Breast epithelium (tissue), 4 donors: ENCODE data around the gene DHX58. TPM values are rescaled to one million over a fixed set of nuclear protein-coding genes. Genes with fewer than 3 reads are reported as not detected.

Source experiments
- DNase-seq, 2 donors: peaks; one replicate each; pipeline ENCODE4 v3.0.0-alpha.2; 2019; ENCODE audit warnings: low spot score in 2 of 2
- H3K27ac ChIP-seq, 2 donors: fragments of 200-600 bp; sonication (generic) in 1 of 2; one replicate each; pipeline ENCODE4 v1.5.1; 2016 to 2019; ENCODE audit warnings: mild to moderate bottlenecking in 1 of 2
- H3K27me3 ChIP-seq, 2 donors: fragments of 200-600 bp; sonication (generic) in 1 of 2; one replicate each; pipeline versions ENCODE4 v1.5.1 to v1.6.0; 2017 to 2019; ENCODE audit warnings: control low read depth in 1 of 2, mild to moderate bottlenecking in 1 of 2
- H3K36me3 ChIP-seq: fragments of 200-600 bp; one replicate; pipeline ENCODE4 v1.5.1; 2019
- H3K4me1 ChIP-seq, 2 donors: fragments of 200-600 bp; sonication (generic); one replicate each; pipeline ENCODE4 v1.5.1; 2016 to 2019; ENCODE audit warnings: control low read depth in 1 of 2
- H3K4me3 ChIP-seq, 3 donors: fragments of 200-600 bp; sonication (generic); 1 replicate in 2 of 3; 2 replicates in 1 of 3; pipeline ENCODE4 v1.5.1; 2016 to 2019; ENCODE audit warnings: mild to moderate bottlenecking in 3 of 3, moderate library complexity in 2 of 3
- H3K9me3 ChIP-seq, 2 donors: fragments of 200-600 bp; sonication (generic) in 1 of 2; one replicate each; pipeline ENCODE4 v1.5.1; 2016 to 2019; ENCODE audit warnings: control low read depth in 1 of 2
- CTCF ChIP-seq, 3 donors: fragments of 450-650 bp; IDR thresholded peaks; one replicate each; pipeline ENCODE4 v1.5.1; 2016 to 2017; ENCODE audit warnings: antibody characterized with exemption in 3 of 3, mild to moderate bottlenecking in 3 of 3, moderate library complexity in 3 of 3
- POLR2A ChIP-seq: fragments of 450-650 bp; IDR thresholded peaks from one replicate; pipeline ENCODE4 v1.6.1; 2016; ENCODE audit warnings: antibody characterized with exemption, mild to moderate bottlenecking, moderate library complexity
- POLR2AphosphoS5 ChIP-seq, 3 donors: sonication (generic); formaldehyde crosslinking; IDR thresholded peaks; one replicate each; pipeline ENCODE4 v1.6.1; 2017; ENCODE audit warnings: antibody characterized with exemption in 3 of 3
- intact Hi-C: fragments of 100-400 bp; cut with DNase I; formaldehyde crosslinking; loops from one replicate; pipeline ENCODE4 v1.15.1; 2023; ENCODE audit warnings: low total_unique reads
- total RNA-seq, 3 donors: library from RNA; depleted of rRNA; stranded (reverse); fragments of >200 nt; gene quantifications; one replicate each; pipeline ENCODE4 v1.1.0, GENCODE V29; 2016

The DHX58 gene
- total RNA-seq, 3 donors from 2014 or later, result 13.1 to 22.8 (median 13.4) TPM

- TF ChIP-seq CTCF (IDR thresholded peaks at IDR 0.05) (no peak), POLR2A (no peak), POLR2AphosphoS5 (IDR thresholded peaks at IDR 0.05) (no peak)
- H3K4me3 ChIP-seq, result no peak overlapping the region
- intact Hi-C loops, result no loop called here
- no peaks in the 10 kb centered on the region for H3K27me3 ChIP-seq
- no peaks in the 10 kb centered on the region for H3K4me1 ChIP-seq
- no peaks in the 10 kb centered on the region for H3K9me3 ChIP-seq
- H3K27ac ChIP-seq, result no peak overlapping the region
- no peak for DNase-seq
- H3K36me3 ChIP-seq, result no peaks in the 10 kb centered on the region
These were observed 49.8 kb downstream of the DHX58 start for GRCh38 chr17:42062681-42063080.

- Histone ChIP-seq H3K36me3 (no peaks in the 10 kb centered on the region), H3K4me1 (no peaks in the 10 kb centered on the region), H3K4me3 (no peak overlapping the region), H3K27me3 (no peaks in the 10 kb centered on the region), H3K27ac (no peak overlapping the region), H3K9me3 (no peaks in the 10 kb centered on the region)
- TF ChIP-seq POLR2AphosphoS5 (IDR thresholded peaks at IDR 0.05) (no peak), POLR2A (no peak), CTCF (IDR thresholded peaks at IDR 0.05) (no peak)
- intact Hi-C loops, result no loop called here
- DNase-seq, result no peak
These were observed 50.6 kb downstream of the DHX58 start for GRCh38 chr17:42061646-42062487.

- TF ChIP-seq POLR2AphosphoS5 (IDR thresholded peaks at IDR 0.05) (no peak), CTCF (IDR thresholded peaks at IDR 0.05) (no peak), POLR2A (no peak)
- Histone ChIP-seq H3K27me3 (no peaks in the 10 kb centered on the region), H3K4me1 (no peaks in the 10 kb centered on the region), H3K27ac (no peak overlapping the region), H3K9me3 (no peaks in the 10 kb centered on the region), H3K36me3 (no peaks in the 10 kb centered on the region), H3K4me3 (no peak overlapping the region)
- no peak for DNase-seq
- intact Hi-C loops, result no loop called here
These were observed 52.3 kb downstream of the DHX58 start for GRCh38 chr17:42060231-42060630.

- H3K4me1 ChIP-seq, result no peaks in the 10 kb centered on the region
- no peak overlapping the region for H3K27ac ChIP-seq
- no peaks in the 10 kb centered on the region for H3K9me3 ChIP-seq
- H3K36me3 ChIP-seq, result no peaks in the 10 kb centered on the region
- TF ChIP-seq CTCF (IDR thresholded peaks at IDR 0.05) (no peak), POLR2AphosphoS5 (IDR thresholded peaks at IDR 0.05) (no peak), POLR2A (no peak)
- intact Hi-C loops, result no loop called here
- DNase-seq, result no peak
- H3K27me3 ChIP-seq, result no peaks in the 10 kb centered on the region
- no peak overlapping the region for H3K4me3 ChIP-seq
These were observed 52.7 kb downstream of the DHX58 start for GRCh38 chr17:42059815-42060214.

GRCh38 chr17:42058063-42058462, 54.5 kb downstream of the DHX58 start:
- Histone ChIP-seq H3K4me3 (no peak overlapping the region), H3K4me1 (no peaks in the 10 kb centered on the region), H3K9me3 (no peaks in the 10 kb centered on the region), H3K27me3 (no peaks in the 10 kb centered on the region), H3K27ac (no peak overlapping the region), H3K36me3 (no peaks in the 10 kb centered on the region)
- DNase-seq, result no peak
- no peak for TF ChIP-seq POLR2AphosphoS5 (IDR thresholded peaks at IDR 0.05)
- TF ChIP-seq POLR2A, result no peak
- TF ChIP-seq CTCF (IDR thresholded peaks at IDR 0.05), result no peak
- intact Hi-C loops, result no loop called here
